HG03565 (cell line): ENCODE data around the gene ZNF583.
A peak's percentile ranks its signal among the peaks of the same experiment; 100 is the strongest.

Source experiments
- ATAC-seq: cut with Tn5 transposase; IDR thresholded peaks from one replicate; pipeline ENCODE4 v1.9.1; 2021; ENCODE audit warnings: mild to moderate bottlenecking, moderate library complexity; ENCODE audit not compliant: unreplicated experiment

The ZNF583 gene

GRCh38 chr19:56403764-56404704 is at the start of gene ZNF583:
ZNF583 (plus strand) TSS chr19:56404332; CDS start chr19:56407115, 2,783 bp downstream.
- peak; percentile 62 for ATAC-seq

- ATAC-seq, result no peak
Measured at GRCh38 chr19:56355517-56355916, 48.6 kb upstream of the ZNF583 start.

GRCh38 chr19:56356944-56357343 is 47.2 kb upstream of the ZNF583 start:
- ATAC-seq, result no peak

- ATAC-seq, result no peak
Measured at GRCh38 chr19:56360841-56361240, 43.3 kb upstream of the ZNF583 start.

GRCh38 chr19:56367829-56368711 is 36.1 kb upstream of the ZNF583 start:
- peak; percentile 73 for ATAC-seq

GRCh38 chr19:56369886-56370676 is 34.1 kb upstream of the ZNF583 start:
- ATAC-seq, result no peak

GRCh38 chr19:56372281-56372680 is 31.9 kb upstream of the ZNF583 start:
- ATAC-seq, result no peak

- ATAC-seq, result no peak
Measured at GRCh38 chr19:56377105-56377924, 26.8 kb upstream of the ZNF583 start.

- no peak for ATAC-seq
Measured at GRCh38 chr19:56383826-56384605, 20.1 kb upstream of the ZNF583 start.

GRCh38 chr19:56393119-56394012 is 10.8 kb upstream of the ZNF583 start, which contains the start of gene ZNF582:
ZNF582 (minus strand) TSS chr19:56393534; CDS start chr19:56391752, 1,782 bp downstream.
- ATAC-seq, result peak; percentile 95

GRCh38 chr19:56398809-56399208 is 5.3 kb upstream of the ZNF583 start:
- ATAC-seq, result no peak

- no peak for ATAC-seq
Measured at GRCh38 chr19:56400485-56400884, 3.6 kb upstream of the ZNF583 start.

- peak; percentile 3 for ATAC-seq
Measured at GRCh38 chr19:56403261-56403660, 871 bp upstream of the ZNF583 start.

GRCh38 chr19:56404705-56405056 is 549 bp downstream of the ZNF583 start:
- peak; percentile 5 for ATAC-seq

GRCh38 chr19:56405062-56405461 is 930 bp downstream of the ZNF583 start:
- ATAC-seq, result no peak

- ATAC-seq, result no peak
Measured at GRCh38 chr19:56423276-56423984, 19.3 kb downstream of the ZNF583 start.

GRCh38 chr19:56423985-56424353 is 19.8 kb downstream of the ZNF583 start:
- ATAC-seq, result no peak
